Measurements from ENCODE around the gene ARRDC3.
"Not testable (repeated sequence)": the region's sequence is repeated elsewhere in the genome, so short reads cannot be mapped to it uniquely, and the experiment has no call there.

The ARRDC3 gene, protein sequence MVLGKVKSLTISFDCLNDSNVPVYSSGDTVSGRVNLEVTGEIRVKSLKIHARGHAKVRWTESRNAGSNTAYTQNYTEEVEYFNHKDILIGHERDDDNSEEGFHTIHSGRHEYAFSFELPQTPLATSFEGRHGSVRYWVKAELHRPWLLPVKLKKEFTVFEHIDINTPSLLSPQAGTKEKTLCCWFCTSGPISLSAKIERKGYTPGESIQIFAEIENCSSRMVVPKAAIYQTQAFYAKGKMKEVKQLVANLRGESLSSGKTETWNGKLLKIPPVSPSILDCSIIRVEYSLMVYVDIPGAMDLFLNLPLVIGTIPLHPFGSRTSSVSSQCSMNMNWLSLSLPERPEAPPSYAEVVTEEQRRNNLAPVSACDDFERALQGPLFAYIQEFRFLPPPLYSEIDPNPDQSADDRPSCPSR
- 36.0 to 543 (median 71.8) reads per million in 18 experiments for total RNA-seq

DNA sequence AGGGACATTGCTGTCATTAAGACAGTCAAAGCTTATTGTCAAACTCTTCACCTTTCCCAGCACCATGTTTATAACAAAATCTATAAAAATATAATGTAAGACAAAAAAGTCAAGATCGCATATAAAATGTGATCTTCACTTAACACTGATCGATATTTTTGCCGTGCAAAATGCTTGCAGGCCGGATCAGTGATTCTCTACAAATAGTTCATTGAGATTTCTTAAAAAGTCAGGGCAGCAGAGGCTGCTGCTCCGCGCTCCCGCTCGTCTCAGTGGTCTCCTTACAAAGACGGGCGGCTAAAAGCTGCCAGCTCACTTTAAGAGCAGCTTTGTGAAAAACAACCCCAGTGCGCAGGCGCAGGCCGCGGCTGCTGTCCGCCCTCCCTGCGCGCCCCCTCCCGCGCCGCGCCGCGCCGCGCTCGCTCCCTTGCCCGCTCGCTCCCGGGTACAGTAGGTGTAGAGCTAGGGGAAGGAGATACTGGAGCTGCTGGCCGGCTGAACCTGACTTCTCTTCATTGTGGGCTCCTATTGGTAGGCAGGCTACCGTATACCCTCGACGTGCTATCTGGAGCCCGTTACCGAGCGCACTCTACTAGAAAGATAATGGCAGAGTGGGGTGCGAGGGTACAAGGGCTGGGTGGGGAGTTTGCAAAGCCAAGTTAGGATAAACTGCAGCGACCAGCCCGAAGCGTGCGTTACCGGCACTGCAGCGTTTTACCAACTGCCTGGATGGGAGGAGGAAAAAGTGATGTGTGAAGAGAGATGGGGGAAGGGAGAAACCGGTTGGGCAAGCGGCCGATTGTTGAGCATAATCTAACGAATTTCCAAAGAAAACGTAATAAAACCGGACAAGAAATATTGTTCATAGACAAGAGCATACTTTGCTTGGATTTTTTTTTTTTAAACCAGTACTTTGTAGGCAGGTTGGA lies at the start of gene ARRDC3:
TSS of gene ARRDC3 (minus strand) at position 291 of the 929 bp plus-strand sequence. CDS start at position 66, 225 bp downstream.
- DNase-seq, result peak; percentile 97 to 99

DNA sequence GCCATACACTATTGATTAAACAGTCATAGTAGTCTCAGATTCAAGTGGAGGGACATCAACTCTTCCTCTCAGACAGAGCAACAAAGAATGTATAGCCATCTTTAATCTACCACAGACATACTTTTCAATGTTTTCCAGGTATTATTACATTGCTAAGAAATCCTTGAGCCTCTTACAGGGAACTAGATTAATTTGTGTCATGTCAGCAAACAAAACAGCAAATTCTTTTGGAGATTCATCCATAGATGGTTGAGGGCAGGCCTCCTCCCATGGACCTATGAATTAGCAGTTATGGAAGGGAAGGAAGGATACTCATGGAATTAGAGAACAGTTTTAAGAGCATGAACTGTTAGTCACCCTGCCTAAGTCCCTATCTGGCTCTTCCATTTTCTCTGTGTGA lies 47.8 kb upstream of the ARRDC3 start:
- DNase-seq, result no peak

DNA sequence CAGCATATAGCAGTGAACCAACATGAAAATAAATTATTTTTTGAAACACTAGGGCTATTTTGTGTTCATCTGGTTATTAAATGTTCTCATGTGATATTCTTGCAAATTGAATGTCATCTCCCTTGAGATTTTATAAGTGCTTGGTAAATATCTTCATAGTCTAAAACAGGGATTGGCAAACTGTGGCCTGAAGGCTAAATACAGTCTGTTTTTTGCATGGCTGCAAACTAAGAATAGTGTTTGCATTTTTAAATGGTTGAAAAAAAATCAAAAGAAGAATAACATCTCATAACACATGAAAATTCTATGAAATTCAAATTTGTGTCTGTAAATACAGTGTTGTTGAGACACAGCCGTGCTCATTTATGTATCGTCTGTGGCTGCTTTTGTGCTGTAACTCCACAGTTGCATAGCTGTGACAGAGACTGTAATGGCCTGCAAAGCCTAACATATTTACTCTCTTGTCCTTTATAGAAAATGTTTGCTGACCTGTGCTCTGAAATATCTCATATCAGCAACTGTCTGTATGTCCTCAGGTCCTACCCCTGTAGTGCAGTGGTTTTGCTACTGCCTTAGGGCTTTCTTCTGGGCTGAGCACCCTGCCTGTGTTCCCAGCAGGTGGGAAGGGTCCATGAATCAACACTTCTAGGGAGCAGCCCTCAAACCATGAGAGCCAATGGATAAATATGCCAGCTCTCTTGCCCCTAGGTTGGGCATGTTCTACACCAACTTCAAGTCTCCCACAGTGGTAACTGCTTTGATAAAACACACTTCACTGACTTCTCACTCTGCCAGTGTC lies 41.7 kb upstream of the ARRDC3 start:
- DNase-seq, result no peak

DNA sequence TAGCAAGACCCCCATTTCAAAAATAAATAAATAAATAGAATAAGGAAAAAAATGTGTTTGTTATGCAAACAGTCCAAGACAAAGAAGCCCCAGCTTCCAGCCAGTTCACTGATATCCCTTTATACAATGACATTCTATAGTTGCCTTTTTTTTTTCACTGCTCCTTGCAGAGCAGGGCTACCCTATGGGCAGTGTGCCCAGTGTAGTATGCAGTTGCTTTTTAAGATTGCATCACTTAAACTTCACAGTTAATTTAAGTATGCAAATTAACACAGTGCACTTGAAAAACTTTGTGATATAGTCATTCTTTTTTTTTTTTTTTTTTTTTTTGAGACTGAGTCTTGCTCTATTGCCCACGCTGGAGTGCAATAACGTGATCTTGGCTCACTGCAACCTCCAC lies 40.8 kb upstream of the ARRDC3 start:
- no peak for DNase-seq

DNA sequence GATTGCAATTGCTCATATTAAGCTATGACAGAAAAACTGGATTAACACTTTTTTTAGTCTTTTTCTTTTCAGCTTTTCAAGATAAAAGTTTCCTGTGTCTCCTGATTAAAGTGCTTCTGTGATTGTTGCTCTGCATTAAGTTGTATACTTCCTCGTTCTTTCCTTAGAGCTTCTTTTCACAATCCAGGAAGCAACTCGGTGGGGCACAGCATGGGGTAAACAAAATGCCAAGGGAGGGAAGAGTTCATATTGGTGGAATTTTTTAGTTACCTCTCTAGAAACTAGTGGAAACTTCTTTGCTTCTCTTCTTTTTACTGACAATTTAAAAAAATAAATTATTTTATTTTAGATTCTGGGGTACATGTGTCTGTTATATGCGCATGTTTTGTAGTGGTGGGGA lies 37.8 kb upstream of the ARRDC3 start:
- DNase-seq, result peak; percentile 3 to 21

DNA sequence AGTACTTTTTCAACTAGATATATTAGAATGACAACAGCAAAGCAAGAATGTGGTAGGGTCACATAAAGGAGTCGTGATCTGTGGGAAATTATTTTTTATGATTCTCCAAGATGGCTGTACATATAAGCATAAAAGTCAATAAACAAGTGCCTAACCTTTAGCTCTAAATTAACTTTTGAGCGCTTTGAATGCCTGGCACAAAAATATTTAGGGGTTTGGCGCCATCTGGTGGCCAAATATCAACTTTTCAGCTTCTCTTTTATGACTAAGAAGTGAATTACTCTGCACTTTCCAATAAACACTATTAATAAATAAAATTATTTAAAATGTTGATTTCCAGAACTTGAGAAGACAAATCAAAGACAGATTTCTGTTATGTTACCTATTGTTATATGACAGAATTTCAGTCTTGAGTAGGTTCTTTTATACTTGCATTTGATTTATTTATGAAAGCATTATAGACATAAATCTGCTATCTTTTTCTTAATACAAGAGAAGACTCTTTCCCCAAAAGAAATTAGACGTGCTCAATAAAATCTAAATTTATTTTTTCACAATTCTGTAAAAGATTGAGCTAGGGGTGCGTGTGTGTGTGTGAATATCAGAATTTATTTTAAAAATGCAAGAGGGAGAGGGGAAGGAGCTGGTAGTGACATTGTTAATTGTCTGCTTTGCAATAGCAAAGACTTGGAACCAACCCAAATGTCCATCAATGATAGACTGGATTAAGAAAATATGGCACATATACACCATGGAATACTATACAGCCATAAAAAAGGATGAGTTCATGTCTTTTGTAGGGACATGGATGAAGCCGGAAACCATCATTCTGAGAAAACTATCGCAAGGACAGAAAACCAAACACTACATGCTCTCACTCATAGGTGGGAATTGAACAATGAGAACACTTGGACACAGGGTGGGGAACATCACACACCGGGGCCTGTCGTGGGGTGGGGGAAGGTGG lies 36.7 kb upstream of the ARRDC3 start:
- peak; percentile 77 to 83 for DNase-seq

DNA sequence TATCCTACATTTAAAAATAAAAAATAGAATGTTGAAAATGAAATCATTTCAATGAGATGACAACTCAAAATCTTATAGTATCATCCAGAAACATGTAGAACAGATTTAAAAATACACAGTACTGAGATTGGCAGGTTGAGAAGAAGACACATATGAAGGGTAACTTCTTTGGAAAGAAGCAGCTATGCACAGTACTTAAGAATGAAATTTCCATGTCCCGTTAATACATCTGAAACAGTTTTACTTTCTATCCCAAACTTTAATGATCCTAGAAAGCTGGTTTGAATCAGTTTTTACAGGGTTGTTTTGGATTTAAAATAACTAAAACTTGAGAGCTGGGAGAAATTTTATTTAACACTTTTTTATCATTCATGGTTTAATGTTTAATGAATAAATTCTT lies 36.0 kb upstream of the ARRDC3 start:
- DNase-seq, result no peak

DNA sequence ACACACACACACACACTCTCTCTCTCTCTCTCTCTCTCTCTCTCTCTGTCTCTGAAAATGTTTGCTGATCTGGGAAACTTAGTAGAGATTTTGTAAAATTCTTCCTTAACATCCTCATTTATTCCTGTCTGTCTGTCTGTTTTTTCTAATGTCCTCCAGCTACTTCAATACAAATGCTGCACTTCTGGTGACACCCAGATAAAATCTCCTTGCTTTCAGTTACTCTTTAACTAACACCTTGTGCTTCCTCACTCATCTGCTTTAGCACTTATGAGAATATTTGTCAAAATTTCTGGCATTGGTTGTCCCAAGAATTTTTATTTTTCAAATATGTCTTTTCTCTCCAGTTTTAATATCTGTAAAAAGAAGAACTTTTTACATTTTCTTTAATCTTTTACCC lies 35.0 kb upstream of the ARRDC3 start:
- no peak for DNase-seq

DNA sequence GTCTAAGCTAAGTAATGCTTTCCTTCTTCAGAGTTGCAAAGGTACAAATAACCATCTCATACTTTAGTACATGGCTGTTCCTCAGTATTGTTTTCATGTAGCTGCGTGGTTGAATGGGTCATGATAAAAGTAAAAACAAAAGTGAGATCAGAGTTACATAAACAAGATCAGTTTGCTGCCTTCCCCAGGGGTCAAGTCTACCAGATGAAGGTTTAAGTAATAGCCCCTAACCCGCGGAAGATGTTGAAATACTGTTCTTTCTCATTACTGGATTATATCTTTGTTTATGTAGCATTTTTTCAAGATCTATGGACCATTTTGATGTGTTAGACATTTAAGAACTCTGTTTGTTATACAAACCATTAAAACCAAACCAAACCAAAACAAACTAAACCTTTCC lies 34.1 kb upstream of the ARRDC3 start:
- no peak for DNase-seq

DNA sequence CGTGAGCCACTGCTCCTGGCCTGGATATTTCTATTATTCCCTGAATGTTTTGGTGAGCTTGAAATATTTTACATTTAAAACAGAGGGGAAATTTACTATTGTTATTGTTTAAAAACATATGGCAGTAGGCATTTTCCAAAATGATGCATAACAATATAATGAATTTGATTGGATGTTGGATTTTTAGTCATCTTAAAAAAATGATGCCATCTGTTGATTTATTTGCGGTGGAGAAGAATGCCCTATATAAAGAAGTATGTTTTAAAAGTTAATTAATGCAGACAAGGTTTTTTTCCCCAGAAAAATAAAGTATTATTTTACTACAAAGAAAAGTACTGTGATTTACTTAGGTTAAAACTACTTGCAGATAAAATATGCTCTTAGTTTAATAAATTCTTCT lies 33.4 kb upstream of the ARRDC3 start:
- no peak for DNase-seq

DNA sequence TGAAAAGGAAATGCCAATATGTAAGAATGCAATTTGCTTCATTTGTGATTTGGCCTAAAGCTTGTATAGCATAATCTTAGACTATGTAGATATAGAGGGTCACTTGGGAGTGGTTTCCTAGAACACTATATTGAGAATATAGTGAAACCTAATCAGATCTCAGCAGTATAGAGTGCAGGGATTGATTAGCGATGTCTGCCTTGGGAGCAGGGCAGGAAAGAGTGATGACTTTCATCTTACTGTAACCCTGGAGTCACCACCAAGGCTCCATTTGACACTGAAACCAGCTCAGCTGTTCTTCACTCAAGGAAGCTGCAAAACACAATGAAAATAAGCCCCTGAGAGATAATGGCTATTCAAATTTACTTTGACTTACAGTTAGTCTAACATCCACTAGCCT lies 26.2 kb upstream of the ARRDC3 start:
- no peak for DNase-seq

DNA sequence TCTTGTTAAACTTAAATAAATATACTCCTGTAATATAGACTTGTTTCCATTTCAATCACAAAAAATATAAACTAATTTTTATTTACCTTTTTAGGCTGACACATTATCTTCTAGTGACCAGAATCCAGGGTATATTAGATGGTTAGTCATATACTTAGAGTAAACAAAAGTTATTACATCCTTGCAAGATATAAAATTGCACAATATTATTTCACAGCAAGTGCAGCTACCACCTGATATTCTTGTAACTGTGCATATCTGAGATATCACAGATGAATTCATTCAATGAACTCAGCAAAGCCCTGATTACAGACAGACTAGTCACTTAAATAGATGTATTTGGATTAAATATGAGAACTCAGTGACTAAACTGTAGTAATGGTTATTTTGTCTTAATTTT lies 25.6 kb upstream of the ARRDC3 start:
- no peak for DNase-seq

DNA sequence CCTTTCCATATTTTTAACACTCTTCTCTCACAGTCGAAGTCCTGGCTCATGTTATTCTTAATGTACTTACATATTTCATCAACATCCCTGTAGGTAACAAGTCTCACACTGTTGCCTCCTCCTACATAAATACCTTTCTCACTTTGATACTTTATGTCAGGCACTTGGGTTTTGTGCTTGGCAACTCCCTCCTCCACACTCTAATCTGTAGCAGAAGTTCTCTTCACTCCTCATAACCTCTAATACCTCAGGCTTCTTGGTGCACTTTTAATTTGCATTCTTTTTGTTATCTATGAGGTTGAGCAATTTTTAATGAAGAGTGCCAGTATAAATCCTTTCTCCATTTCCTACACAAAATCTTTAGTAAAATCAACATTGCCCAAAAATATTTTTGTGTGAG lies 24.1 kb upstream of the ARRDC3 start:
- no peak for DNase-seq

DNA sequence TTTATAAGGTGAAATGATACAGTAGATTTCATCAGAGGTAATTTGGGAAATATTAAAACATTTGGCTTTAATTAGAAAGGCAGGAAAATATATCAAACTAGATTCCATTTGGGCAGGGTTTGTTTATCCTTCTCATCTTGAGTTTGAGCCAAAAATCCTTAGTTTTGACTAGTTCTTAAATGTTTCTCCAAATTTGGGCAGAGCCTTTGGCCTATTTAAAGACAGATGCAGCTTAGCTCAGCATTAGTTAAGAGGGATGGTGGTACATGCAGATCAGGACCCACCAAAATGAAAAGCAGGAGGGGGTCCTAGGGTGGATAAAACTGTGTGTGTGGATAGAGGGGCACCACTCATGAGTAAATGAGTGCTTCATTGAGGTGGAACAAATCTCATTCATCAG lies 20.3 kb upstream of the ARRDC3 start:
- no peak for DNase-seq

DNA sequence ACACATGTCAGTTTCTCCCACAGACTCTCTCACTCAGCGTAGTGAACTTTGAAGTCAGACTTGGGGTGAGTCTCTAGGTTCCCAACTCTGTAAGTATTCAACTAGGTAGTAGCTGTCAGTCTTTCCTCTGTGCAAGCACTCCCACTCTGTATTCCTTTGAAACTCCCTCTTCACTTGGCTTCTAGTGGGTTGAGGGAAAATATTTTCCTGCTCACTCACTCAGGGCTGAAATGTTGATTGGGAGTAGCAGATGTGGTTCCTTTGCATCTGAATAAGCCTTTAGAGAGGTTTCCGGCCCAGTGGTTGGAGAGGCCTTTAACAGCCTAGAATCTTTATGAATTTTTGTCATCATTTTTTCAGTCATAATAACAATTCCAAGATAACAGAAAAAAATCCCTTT lies 18.1 kb upstream of the ARRDC3 start:
- no peak for DNase-seq

DNA sequence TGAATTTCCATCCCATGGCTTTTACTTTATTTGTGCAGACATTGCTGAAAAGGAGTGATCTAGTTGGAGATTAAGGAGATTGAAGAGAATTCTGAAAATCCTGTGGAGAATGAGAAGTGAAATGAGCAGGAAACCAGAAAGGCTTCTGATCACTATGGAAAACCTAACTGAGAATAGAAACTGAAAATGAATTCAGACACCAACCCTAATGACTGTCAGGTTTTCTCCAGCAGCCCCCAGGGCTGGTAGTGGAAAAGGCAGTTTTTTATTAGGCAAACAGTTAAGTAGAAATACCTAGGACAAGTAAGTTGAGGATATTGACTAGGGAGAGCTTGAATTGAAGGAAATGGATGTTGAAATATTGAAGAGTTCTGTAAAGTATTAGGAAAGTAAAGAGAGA lies 14.7 kb upstream of the ARRDC3 start:
- DNase-seq, result no peak

DNA sequence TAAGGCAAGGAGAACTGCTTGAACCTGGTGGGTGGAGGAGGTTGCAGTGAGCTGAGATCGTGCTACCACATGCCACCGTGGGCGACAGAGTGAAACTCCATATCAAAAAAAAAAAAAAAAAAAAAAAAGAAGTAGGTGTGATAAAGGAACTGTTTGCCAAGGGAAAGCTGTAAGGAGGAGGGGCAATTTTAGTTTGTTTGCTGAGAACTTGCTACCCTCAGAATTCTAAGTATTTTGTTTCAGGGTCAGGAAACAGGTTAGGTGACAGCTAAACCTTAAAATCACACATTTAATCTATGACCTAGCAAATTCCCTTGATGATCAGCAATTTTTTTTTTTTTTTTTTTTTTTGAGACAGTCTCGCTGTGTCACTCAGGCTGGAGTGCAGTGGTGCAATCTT lies 7.2 kb upstream of the ARRDC3 start:
- peak; percentile 48 to 76 for DNase-seq

DNA sequence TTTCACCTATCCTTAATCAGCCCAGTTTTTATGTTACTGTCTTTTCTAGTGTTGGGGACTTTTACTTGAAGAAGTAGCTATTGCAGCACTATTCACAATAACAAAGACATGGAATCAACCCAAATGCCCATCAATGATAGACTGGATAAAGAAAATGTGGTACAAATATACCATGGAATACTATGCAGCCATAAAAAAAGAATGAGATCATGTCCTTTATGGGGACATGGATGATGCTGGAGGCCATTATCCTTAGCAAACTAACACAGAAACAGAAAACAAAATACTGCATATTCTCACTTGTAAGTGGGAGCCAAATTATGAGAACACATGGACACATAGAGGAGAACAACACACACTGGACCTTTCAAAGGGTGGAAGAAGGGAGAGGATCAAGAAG lies 6.4 kb upstream of the ARRDC3 start:
- DNase-seq, result not testable (repeated sequence)

DNA sequence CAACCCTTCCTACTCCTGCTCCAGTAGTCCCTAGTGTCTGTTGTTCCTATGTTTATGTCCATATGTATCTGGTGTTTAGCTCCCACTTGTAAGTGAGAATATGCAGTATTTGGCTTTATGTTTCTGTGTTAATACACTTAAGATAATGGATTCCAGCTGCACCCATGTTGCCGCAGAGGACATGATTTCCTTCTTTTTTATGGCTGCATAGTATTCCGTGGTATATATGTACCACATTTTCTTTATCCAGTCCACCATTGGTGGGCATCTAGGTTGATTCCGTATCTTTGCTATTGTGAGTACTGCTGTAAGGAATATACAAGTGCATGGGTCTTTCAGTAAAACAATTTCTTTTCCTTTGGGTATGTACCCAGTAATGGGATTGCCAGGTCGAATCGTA lies 5.2 kb upstream of the ARRDC3 start:
- no peak for DNase-seq

DNA sequence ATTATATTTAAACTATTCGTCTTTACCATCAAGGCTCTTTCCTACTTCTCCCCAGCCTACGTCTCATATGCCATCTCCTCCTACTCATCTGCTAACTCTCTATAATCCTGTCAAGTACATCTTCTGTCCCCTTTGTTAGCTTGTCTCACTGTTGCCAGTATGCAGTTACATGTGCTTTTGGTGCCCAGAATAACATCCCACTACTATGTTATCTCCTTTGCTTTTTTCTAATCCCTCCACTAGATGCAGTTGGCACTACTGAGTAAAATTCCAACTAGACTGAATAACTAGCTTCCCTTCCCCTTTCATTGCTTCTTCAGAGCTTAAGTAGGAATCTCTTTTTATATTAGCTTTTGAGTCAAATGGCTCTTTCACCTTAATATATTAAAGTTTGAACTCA lies 3.0 kb upstream of the ARRDC3 start:
- peak in 1 of 2 donors; percentile 5 for DNase-seq

DNA sequence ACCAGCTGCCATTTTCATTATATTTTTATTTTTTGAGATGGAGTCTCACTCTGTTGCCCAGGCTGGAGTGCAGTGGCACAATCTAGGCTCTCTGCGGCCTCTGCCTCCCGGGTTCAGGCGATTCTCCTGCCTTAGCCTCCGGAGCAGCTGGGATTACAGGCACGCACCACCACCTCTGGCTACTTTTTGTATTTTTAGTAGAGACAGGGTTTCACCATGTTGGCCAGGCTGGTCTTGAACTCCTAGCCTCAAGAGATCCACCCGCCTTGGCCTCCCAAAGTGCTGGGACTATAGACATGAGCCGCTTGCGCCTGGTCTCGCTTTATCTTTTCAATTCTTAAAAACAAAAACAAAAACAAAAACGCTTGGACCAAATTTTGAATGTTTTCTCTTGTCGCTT lies 2.5 kb upstream of the ARRDC3 start:
- not testable (repeated sequence) for DNase-seq
